ENCODE measurements around the gene SCNN1B. TPM values are rescaled to one million over a fixed set of nuclear protein-coding genes. Genes with fewer than 3 reads are reported as not detected.

The SCNN1B gene
- total RNA-seq, 1 donor, result not detected

DNA sequence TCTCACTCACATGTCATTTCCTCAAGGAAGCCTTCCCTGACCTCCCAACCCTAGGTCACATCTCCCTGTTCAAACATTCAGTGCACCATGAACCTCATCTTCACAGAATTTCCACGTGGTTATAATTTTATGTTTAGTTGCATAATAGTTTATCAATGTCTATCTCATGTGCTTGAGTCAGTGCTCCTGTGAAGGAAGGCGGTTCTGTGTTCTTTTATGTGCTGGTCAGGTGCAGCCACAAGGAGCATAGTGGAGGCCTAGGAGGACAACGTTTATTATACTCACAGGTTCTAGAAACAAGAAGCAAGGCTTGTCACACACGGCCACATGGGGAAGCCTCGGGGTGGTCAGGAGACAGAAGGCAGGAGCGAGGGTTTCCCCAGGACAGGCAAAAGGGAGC is 34.5 kb upstream of the SCNN1B start:
- no peak overlapping the region for H3K27ac ChIP-seq (ENCODE audit: low read depth, low read length)
- H3K4me1 ChIP-seq (ENCODE audit: insufficient read depth, low read length), result no peaks in the 10 kb centered on the region
- TF ChIP-seq, protein P1, sequence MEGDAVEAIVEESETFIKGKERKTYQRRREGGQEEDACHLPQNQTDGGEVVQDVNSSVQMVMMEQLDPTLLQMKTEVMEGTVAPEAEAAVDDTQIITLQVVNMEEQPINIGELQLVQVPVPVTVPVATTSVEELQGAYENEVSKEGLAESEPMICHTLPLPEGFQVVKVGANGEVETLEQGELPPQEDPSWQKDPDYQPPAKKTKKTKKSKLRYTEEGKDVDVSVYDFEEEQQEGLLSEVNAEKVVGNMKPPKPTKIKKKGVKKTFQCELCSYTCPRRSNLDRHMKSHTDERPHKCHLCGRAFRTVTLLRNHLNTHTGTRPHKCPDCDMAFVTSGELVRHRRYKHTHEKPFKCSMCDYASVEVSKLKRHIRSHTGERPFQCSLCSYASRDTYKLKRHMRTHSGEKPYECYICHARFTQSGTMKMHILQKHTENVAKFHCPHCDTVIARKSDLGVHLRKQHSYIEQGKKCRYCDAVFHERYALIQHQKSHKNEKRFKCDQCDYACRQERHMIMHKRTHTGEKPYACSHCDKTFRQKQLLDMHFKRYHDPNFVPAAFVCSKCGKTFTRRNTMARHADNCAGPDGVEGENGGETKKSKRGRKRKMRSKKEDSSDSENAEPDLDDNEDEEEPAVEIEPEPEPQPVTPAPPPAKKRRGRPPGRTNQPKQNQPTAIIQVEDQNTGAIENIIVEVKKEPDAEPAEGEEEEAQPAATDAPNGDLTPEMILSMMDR (IDR thresholded peaks at IDR 0.05; ENCODE audit: extremely low read depth, low read depth, low read length), result no peak
- H3K4me3 ChIP-seq (ENCODE audit: insufficient read depth, low read length), result no peak overlapping the region
- no peak overlapping the region for H2AFZ ChIP-seq (ENCODE audit: low read length)
- DNase-seq (ENCODE audit: insufficient read length, low spot score, missing footprints), result no peak
- no peaks in the 10 kb centered on the region for H3K36me3 ChIP-seq (ENCODE audit: insufficient read depth, low read length)
- no peaks in the 10 kb centered on the region for H3K79me2 ChIP-seq (ENCODE audit: insufficient read depth, low read length)
- no peaks in the 10 kb centered on the region for H3K27me3 ChIP-seq (ENCODE audit: insufficient read depth, low read length)
- no peaks in the 10 kb centered on the region for H3K9me3 ChIP-seq (ENCODE audit: low read depth, low read length)
- no peak overlapping the region for H3K4me2 ChIP-seq (ENCODE audit: insufficient read depth, low read length)
- no peaks in the 10 kb centered on the region for H4K20me1 ChIP-seq (ENCODE audit: insufficient read depth, low read length)

DNA sequence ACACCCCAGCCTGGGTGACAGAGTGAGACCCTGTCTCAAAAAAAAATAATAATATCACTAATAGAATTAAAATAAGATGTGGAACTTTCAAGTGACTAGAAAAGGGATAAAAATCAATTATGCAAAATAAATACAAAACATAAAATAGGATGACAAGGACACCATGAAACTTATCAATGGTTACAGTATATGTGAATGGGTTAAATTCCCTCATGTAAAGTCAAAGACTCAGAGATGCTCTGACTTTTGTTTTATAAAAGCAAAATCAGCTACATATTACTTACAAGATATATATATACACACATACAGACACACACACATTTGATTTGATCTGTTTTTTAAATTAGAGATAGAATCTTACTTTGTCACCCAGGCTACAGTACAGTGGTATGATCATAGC is 33.5 kb upstream of the SCNN1B start:
- H2AFZ ChIP-seq (ENCODE audit: low read length), result no peak overlapping the region
- H4K20me1 ChIP-seq (ENCODE audit: insufficient read depth, low read length), result no peaks in the 10 kb centered on the region
- no peaks in the 10 kb centered on the region for H3K79me2 ChIP-seq (ENCODE audit: insufficient read depth, low read length)
- DNase-seq (ENCODE audit: insufficient read length, low spot score, missing footprints), result no peak
- H3K27me3 ChIP-seq (ENCODE audit: insufficient read depth, low read length), result no peaks in the 10 kb centered on the region
- H3K36me3 ChIP-seq (ENCODE audit: insufficient read depth, low read length), result no peaks in the 10 kb centered on the region
- H3K27ac ChIP-seq (ENCODE audit: low read depth, low read length), result no peak overlapping the region
- H3K4me2 ChIP-seq (ENCODE audit: insufficient read depth, low read length), result no peak overlapping the region
- H3K9me3 ChIP-seq (ENCODE audit: low read depth, low read length), result no peaks in the 10 kb centered on the region
- no peaks in the 10 kb centered on the region for H3K4me1 ChIP-seq (ENCODE audit: insufficient read depth, low read length)
- TF ChIP-seq, protein P1 (IDR thresholded peaks at IDR 0.05; ENCODE audit: extremely low read depth, low read depth, low read length), result no peak
- no peak overlapping the region for H3K4me3 ChIP-seq (ENCODE audit: insufficient read depth, low read length)

DNA sequence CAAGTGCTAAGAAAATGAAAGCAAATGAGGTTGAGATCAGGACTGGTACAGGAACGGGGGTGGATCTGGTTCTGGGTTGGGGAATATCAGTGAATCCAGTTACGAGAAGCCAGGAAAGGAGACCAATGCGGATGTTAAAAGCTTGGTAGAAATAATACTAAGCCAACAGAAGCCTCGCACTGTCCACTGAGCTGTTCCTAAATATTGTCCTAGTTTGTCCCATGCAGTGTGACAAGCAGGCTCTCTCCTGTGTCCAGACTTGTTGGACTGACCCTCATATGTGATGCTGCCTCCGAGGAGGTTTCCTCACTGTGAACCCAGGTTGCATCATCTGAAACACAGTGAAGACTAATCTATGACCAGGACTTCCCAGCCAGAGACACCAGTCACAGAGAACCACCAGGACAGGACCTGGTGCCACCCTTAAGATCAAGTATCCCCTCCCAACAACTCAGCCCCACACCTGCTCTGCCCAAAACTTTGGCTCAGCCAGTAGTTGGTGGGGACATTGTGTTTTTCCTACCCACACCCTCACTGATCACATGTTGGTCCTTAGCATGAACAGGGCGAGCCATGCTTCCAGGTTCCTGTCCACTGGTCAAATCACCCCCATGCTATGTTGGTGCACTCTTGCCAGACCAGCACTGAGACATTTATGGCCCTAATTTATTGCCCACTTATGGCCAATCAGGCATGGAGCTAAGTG is 32.7 kb upstream of the SCNN1B start:
- H4K20me1 ChIP-seq (ENCODE audit: insufficient read depth, low read length), result no peaks in the 10 kb centered on the region
- H3K9me3 ChIP-seq (ENCODE audit: low read depth, low read length), result no peaks in the 10 kb centered on the region
- no peaks in the 10 kb centered on the region for H3K4me1 ChIP-seq (ENCODE audit: insufficient read depth, low read length)
- no peak overlapping the region for H3K4me2 ChIP-seq (ENCODE audit: insufficient read depth, low read length)
- H3K27ac ChIP-seq (ENCODE audit: low read depth, low read length), result no peak overlapping the region
- DNase-seq (ENCODE audit: insufficient read length, low spot score, missing footprints), result no peak
- no peaks in the 10 kb centered on the region for H3K36me3 ChIP-seq (ENCODE audit: insufficient read depth, low read length)
- no peak overlapping the region for H2AFZ ChIP-seq (ENCODE audit: low read length)
- H3K4me3 ChIP-seq (ENCODE audit: insufficient read depth, low read length), result no peak overlapping the region
- H3K27me3 ChIP-seq (ENCODE audit: insufficient read depth, low read length), result no peaks in the 10 kb centered on the region
- TF ChIP-seq, protein P1 (IDR thresholded peaks at IDR 0.05; ENCODE audit: extremely low read depth, low read depth, low read length), result no peak
- H3K79me2 ChIP-seq (ENCODE audit: insufficient read depth, low read length), result no peaks in the 10 kb centered on the region

DNA sequence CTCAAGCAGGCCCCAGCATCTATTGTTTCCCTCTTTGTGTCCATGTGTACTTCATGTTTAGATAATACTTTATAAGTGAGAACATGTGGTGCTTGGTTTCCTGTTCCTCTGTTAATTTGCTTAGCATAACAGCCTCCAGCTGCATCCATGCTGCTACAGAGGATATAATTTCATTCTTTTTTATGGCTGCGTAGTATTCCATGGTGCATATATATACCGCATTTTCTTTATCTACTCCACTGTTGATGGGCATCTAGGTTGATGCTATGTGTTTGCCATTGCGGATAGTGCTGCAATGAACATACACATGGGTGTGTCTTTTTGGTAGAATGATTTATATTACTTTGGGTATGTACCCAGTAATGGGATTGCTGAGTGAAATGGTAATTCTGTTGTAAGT is 31.4 kb upstream of the SCNN1B start:
- H3K27ac ChIP-seq (ENCODE audit: low read depth, low read length), result no peak overlapping the region
- H3K4me2 ChIP-seq (ENCODE audit: insufficient read depth, low read length), result no peak overlapping the region
- H3K27me3 ChIP-seq (ENCODE audit: insufficient read depth, low read length), result peaks cover 5% of the 10 kb centered on the region
- no peak for DNase-seq (ENCODE audit: insufficient read length, low spot score, missing footprints)
- no peaks in the 10 kb centered on the region for H3K79me2 ChIP-seq (ENCODE audit: insufficient read depth, low read length)
- H2AFZ ChIP-seq (ENCODE audit: low read length), result no peak overlapping the region
- TF ChIP-seq, protein P1 (IDR thresholded peaks at IDR 0.05; ENCODE audit: extremely low read depth, low read depth, low read length), result no peak
- H4K20me1 ChIP-seq (ENCODE audit: insufficient read depth, low read length), result no peaks in the 10 kb centered on the region
- no peaks in the 10 kb centered on the region for H3K4me1 ChIP-seq (ENCODE audit: insufficient read depth, low read length)
- no peak overlapping the region for H3K4me3 ChIP-seq (ENCODE audit: insufficient read depth, low read length)
- no peaks in the 10 kb centered on the region for H3K9me3 ChIP-seq (ENCODE audit: low read depth, low read length)
- H3K36me3 ChIP-seq (ENCODE audit: insufficient read depth, low read length), result no peaks in the 10 kb centered on the region

Data from osteoblast (primary cell).